GOT3 (cell line): Measurements from ENCODE around the gene IFT172.

ENCODE experiments used
- DNase-seq: peaks from one replicate; lab custom pipeline; 2025; ENCODE audit warnings: mixed read lengths; lab: John Stamatoyannopoulos, UW

IFT172 gene

DNA sequence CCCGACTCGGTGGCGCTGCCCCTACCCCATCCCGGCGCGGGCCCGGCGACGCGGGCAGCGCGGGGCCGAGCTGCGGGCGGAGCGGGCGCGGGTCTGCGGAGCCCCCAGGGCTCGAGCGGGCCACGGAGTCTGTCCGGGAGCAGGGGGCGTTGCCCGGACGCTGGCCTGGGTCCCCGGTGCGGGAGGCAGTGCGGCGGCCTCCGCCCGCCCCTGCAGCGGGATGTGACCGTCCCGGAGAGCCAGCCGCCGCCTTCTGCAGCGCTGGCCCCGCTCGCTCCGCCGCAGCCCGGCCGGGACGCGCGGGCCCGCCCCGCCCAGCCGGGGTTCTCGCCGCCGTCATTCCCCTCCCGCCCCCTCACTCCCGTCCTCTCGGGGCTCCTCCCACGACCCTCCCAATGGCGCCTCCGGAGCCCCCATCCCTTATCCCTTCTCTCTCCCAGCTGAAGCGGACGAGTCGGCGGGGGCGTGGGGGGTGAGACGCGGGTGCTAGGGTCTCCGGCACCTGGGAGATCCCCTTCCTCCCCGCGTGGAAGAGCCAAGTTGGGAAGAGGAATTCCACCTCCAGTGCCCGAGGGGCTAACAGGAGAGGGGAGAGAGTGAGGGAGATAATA lies 5.5 kb upstream of the IFT172 start, which contains the start of gene FNDC4:
Gene FNDC4, minus strand, starts transcription at position 257 of the 611 bp plus-strand sequence. CDS start 521 bp downstream, outside the sequence.
- DNase-seq = no peak

DNA sequence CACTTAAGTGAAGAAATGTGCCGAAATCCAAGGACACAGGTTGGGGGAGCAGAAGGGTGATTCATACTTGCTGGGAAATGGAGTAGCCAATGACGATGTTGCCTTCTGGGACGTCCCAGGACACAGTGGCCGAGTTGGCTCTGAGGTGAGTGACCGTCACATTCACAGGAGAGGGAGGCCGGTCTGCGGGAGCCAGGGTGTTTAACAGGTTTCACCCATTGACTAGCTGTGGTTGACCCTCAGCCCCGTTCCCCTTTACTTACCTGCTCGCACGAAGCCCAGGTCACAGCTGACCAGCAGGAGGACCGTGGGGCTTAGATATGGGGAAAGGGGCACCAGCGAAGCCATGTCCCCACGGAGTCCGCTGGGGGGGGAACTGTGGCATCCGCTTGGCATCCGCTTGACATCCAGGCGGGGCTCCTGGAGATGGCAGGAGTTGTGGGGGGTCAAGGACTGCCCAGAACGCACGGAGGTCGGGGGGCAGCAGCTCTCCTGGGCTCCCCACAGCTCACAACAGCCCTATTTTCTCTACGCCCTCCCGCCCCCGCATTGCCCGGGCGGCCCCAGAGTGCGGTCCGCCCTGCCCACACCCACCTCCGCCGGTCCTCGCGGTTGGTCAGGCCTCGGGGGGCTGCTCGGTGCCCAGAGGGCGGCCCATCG lies 4.9 kb upstream of the IFT172 start:
- no peak for DNase-seq

DNA sequence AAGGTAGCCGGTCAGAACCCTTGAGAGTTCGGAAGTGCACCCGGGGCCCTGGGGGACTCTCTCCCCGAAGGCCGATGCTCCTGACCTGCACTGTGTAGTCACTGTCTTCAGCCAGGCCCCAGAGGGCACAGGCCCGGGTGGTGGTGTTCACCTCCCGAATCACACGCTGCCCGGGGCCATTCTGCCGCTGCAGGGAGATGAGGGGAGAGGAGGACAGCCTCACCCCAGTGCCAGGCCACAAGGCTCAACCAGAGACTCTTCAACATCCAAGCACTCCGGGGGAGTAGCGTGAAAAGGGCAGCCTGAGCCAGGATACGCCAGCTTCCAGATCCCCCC lies 4.4 kb upstream of the IFT172 start:
- no peak for DNase-seq

- DNase-seq = no peak
Observed at GRCh38 chr2:27492557-27492956, 3.0 kb upstream of the IFT172 start.

- no peak for DNase-seq
Observed at GRCh38 chr2:27489118-27489497, 435 bp downstream of the IFT172 start.

- DNase-seq = no peak
Observed at GRCh38 chr2:27485496-27485895, 4.0 kb downstream of the IFT172 start.

GRCh38 chr2:27471961-27472360 lies 17.6 kb downstream of the IFT172 start:
- no peak for DNase-seq

GRCh38 chr2:27464443-27464842 lies 25.1 kb downstream of the IFT172 start:
- no peak for DNase-seq

DNA sequence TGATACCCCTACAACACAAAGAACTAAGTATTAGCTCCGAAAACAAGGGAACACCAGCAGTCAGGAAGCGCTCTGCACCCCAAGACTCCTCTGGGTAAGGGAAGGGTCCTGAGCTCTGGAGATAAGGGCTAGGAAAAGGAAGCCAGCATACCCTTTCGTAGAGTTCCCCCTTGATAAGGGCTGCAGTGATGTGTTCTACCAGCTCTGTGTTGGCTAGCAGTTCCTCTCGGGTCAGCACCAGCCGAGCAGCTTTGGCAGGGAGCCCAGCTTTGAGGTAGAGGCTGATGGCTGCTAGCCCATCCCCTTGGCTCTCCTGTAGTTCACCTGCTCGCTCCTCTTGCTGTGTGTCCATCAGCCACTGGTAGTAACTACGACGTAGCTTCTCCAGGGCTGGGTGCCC lies 28.4 kb downstream of the IFT172 start:
- DNase-seq = no peak

DNA sequence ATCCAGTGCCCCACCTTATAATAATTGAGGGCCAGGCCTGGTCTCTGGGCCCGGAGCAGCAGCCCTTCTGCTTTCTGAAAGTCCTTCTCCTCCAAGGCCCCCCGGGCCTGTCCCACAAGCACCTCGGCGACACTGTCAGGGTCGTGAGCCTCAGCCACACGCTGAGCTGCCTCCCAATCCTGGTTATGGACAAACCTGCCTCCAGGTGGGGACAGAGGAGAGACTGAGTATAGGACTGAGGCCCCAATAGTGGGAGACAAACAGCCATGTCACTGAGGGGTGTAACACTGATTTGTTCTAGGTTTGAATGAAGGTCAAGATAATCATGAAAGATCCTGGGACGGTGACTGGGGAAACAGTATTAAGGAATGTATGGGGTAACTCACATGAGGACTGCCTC lies 35.6 kb downstream of the IFT172 start:
- no peak for DNase-seq

GRCh38 chr2:27451095-27451494 lies 38.4 kb downstream of the IFT172 start:
- no peak for DNase-seq

DNA sequence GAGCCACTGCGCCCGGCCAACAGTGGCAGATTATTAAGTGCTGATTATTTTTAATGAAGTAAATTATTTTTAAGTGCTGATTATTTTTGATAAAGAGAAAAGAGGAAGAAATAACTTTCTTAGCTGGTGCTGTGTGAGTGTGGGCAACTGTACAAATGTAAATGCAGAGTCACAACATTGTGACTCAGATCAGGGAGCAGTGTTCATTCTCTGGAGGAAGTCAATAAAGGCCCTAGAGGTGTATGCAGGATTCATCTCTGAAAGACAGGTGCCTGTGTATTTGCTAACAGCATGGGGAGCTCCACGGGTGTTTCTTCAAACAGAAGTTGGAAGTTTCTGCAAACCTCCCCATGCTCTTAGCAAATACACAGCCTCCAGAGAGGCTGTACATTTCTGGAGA lies 41.2 kb downstream of the IFT172 start:
- no peak for DNase-seq

GRCh38 chr2:27446057-27446456 lies 43.5 kb downstream of the IFT172 start:
- DNase-seq = no peak

GRCh38 chr2:27445615-27446014 lies 43.9 kb downstream of the IFT172 start:
- no peak for DNase-seq

- DNase-seq = no peak
Observed at GRCh38 chr2:27445155-27445554, 44.4 kb downstream of the IFT172 start.

DNA sequence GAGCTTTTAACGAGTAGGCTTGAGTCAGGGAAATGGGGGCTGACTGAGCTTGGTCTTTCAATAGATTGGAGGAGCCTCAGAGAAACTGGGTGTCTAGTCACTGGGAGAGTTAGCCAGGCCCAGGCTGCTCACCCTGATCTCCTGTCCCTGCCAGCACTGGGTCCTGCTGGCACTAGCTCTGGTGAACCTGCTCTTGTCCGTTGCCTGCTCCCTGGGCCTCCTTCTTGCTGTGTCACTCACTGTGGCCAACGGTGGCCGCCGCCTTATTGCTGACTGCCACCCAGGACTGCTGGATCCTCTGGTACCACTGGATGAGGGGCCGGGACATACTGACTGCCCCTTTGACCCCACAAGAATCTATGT lies 46.6 kb downstream of the IFT172 start:
- no peak for DNase-seq

GRCh38 chr2:27441958-27442919 lies 47.3 kb downstream of the IFT172 start, which contains the start of gene KRTCAP3:
Gene KRTCAP3, plus strand, starts transcription at chr2:27442381. Its CDS starts 32 bp downstream, at chr2:27442413.
- no peak for DNase-seq

GRCh38 chr2:27441226-27441926 lies 48.2 kb downstream of the IFT172 start:
- DNase-seq = no peak

- no peak for DNase-seq
Observed at GRCh38 chr2:27435628-27436027, 53.9 kb downstream of the IFT172 start.

- DNase-seq = no peak
Observed at GRCh38 chr2:27431395-27431794, 58.1 kb downstream of the IFT172 start.

GRCh38 chr2:27428978-27429541 lies 60.5 kb downstream of the IFT172 start:
- DNase-seq = peak; percentile 60
